Measurements from ENCODE around the gene CKMT2.

GRCh38 chr5:81216152-81216551 lies 17.0 kb upstream of the CKMT2 start:
- TF ChIP-seq CTCF (IDR thresholded peaks at IDR 0.05) (no peak), ZFX (IDR thresholded peaks at IDR 0.05; ENCODE audit: borderline replicate concordance) (no peak)

All from 22Rv1 (cell line).